PC-3 (cell line): ENCODE measurements around the gene ZNF423. TPM values are rescaled to one million over a fixed set of nuclear protein-coding genes. Genes with fewer than 3 reads are reported as not detected.

Experiments
- ATAC-seq: fragments of 200-7000 bp; cut with Tn5 transposase; 2 replicates; pipeline ENCODE4 v1.9.1; 2020; ENCODE audit warnings: mild to moderate bottlenecking, moderate library complexity
- BruUV-seq: library from RNA; stranded (reverse); fragments of 400-500 nt; replicated peaks from 2 replicates; lab custom pipeline; 2021; lab: Mats Ljungman, UMichigan
- CTCF ChIA-PET: fragments of 300-600 bp; sonication (Branson Sonifier 250); formaldehyde crosslinking; loops from one replicate; lab custom pipeline; 2022; ENCODE audit warnings: antibody characterized with exemption; lab: Charles Lee
- POLR2A ChIA-PET: fragments of 300-600 bp; sonication (Branson Sonifier 250); formaldehyde crosslinking; loops from one replicate; lab custom pipeline; 2022; ENCODE audit warnings: antibody characterized with exemption; ENCODE audit not compliant: unreplicated experiment; lab: Charles Lee
- DNase-seq: peaks from one replicate; pipeline ENCODE4 v3.0.0-alpha.2; 2015
- H2AFZ ChIP-seq: fragments of 300-600 bp; sonication (generic); 2 replicates; pipeline ENCODE4 v1.6.0; 2016; ENCODE audit warnings: antibody characterized with exemption, low read length
- H3F3A ChIP-seq: fragments of 300-600 bp; sonication (generic); one replicate; pipeline ENCODE4 v1.6.0; 2017; ENCODE audit warnings: antibody characterized with exemption, low read length, control low read depth, mild to moderate bottlenecking; ENCODE audit not compliant: unreplicated experiment
- H3K27ac ChIP-seq: fragments of 300-600 bp; sonication (generic); 2 replicates; pipeline ENCODE4 v1.5.1; 2016; ENCODE audit warnings: mild to moderate bottlenecking, low read length
- H3K27me3 ChIP-seq: fragments of 300-600 bp; sonication (generic); 2 replicates; pipeline ENCODE4 v1.6.1; 2016; ENCODE audit warnings: low read length, mixed read lengths
- H3K36me3 ChIP-seq: fragments of 300-600 bp; sonication (generic); 2 replicates; pipeline ENCODE4 v1.6.1; 2016; ENCODE audit warnings: low read depth, mixed run types, low read length, mixed read lengths
- H3K4me1 ChIP-seq: fragments of 300-600 bp; sonication (generic); 2 replicates; pipeline ENCODE4 v1.5.1; 2016; ENCODE audit warnings: low read length; ENCODE audit not compliant: insufficient read depth
- H3K4me2 ChIP-seq: fragments of 300-600 bp; sonication (generic); 2 replicates; pipeline ENCODE4 v1.6.0; 2016; ENCODE audit warnings: low read length
- H3K4me3 ChIP-seq: fragments of 300-600 bp; sonication (generic); 2 replicates; pipeline ENCODE4 v1.5.1; 2016; ENCODE audit warnings: mild to moderate bottlenecking, low read length, mixed read lengths
- H3K79me2 ChIP-seq: fragments of 300-600 bp; sonication (generic); 2 replicates; pipeline ENCODE4 v1.6.1; 2017; ENCODE audit warnings: low read length, mixed read lengths
- H3K9ac ChIP-seq: fragments of 300-600 bp; sonication (generic); 2 replicates; pipeline ENCODE4 v1.6.0; 2016; ENCODE audit warnings: mild to moderate bottlenecking, low read length
- H3K9me2 ChIP-seq: fragments of 300-600 bp; sonication (generic); replicated peaks from 2 replicates; pipeline ENCODE4 v1.6.1; 2016; ENCODE audit warnings: mixed run types, low read length, mixed read lengths
- H3K9me3 ChIP-seq: fragments of 300-600 bp; sonication (generic); 2 replicates; pipeline ENCODE4 v1.6.1; 2016; ENCODE audit warnings: low read length, mixed read lengths
- H4K20me1 ChIP-seq: fragments of 300-600 bp; sonication (generic); 2 replicates; pipeline ENCODE4 v1.6.1; 2016; ENCODE audit warnings: low read length, mixed read lengths
- CTCF ChIP-seq: fragments of 300-600 bp; sonication (generic); conservative IDR thresholded peaks from 2 replicates; pipeline ENCODE4 v1.5.1; 2017; ENCODE audit warnings: antibody characterized with exemption, low read depth, mild to moderate bottlenecking, low read length
- EZH2 ChIP-seq: fragments of 300-600 bp; sonication (generic); IDR thresholded peaks from one replicate; pipeline ENCODE4 v1.6.1; 2017; ENCODE audit warnings: antibody characterized with exemption, mild to moderate bottlenecking, low read length; ENCODE audit not compliant: unreplicated experiment
- EZH2phosphoT487 ChIP-seq: fragments of 300-600 bp; sonication (generic); IDR thresholded peaks from 2 replicates; pipeline ENCODE4 v1.6.1; 2018; ENCODE audit warnings: mild to moderate bottlenecking, antibody characterized with exemption, low read length, borderline replicate concordance
- intact Hi-C: fragments of 100-400 bp; cut with micrococcal nuclease; formaldehyde crosslinking; loops from 2 replicates; pipeline ENCODE4 v1.9.0; 2023
- total RNA-seq: library from RNA; depleted of rRNA; stranded (reverse); fragments of >200 nt; gene quantifications from 2 replicates; pipeline ENCODE4 v1.2.3, GENCODE V29; 2014

ZNF423 gene
- total RNA-seq, 1 experiment from 2014 or later, result not detected

GRCh38 chr16:49846800-49847199 lies 9.1 kb downstream of the ZNF423 start:
- ChIA-PET CTCF (no interaction called here), POLR2A (no interaction called here)
- Histone ChIP-seq H3K9me2 (no peaks in the 10 kb centered on the region), H3K27me3 (peaks cover 36% of the 10 kb centered on the region), H3K4me1 (no peaks in the 10 kb centered on the region), H3K4me3 (no peak overlapping the region), H3K9ac (no peak overlapping the region), H3K4me2 (no peak overlapping the region), H2AFZ (no peak overlapping the region), H3F3A (no peaks in the 10 kb centered on the region), H4K20me1 (no peaks in the 10 kb centered on the region), H3K36me3 (no peaks in the 10 kb centered on the region), H3K27ac (no peak overlapping the region), H3K79me2 (no peaks in the 10 kb centered on the region), H3K9me3 (no peaks in the 10 kb centered on the region)
- intact Hi-C loops, result no loop called here
- DNase-seq (no peak), ATAC-seq (no peak)
- TF ChIP-seq CTCF (no peak), EZH2phosphoT487 (no peak), EZH2 (no peak)
- BruUV-seq, result no TSS peak

GRCh38 chr16:49844359-49844758 lies 11.6 kb downstream of the ZNF423 start:
- POLR2A ChIA-PET, result no interaction called here
- CTCF ChIA-PET, result no interaction called here
- no peaks in the 10 kb centered on the region for H3F3A ChIP-seq
- intact Hi-C loops, result no loop called here
- H3K27ac ChIP-seq, result no peak overlapping the region
- H3K9ac ChIP-seq, result no peak overlapping the region
- no peak overlapping the region for H2AFZ ChIP-seq
- no peaks in the 10 kb centered on the region for H3K36me3 ChIP-seq
- no peaks in the 10 kb centered on the region for H3K9me2 ChIP-seq
- ATAC-seq, result no peak
- TF ChIP-seq EZH2phosphoT487 (no peak), CTCF (no peak), EZH2 (no peak)
- H3K4me1 ChIP-seq, result no peaks in the 10 kb centered on the region
- no TSS peak for BruUV-seq
- H3K9me3 ChIP-seq, result no peaks in the 10 kb centered on the region
- no peak overlapping the region for H3K4me3 ChIP-seq
- peaks cover 12% of the 10 kb centered on the region for H3K27me3 ChIP-seq
- H4K20me1 ChIP-seq, result no peaks in the 10 kb centered on the region
- H3K4me2 ChIP-seq, result no peak overlapping the region
- no peaks in the 10 kb centered on the region for H3K79me2 ChIP-seq
- DNase-seq, result no peak

- no peak overlapping the region for H3K9ac ChIP-seq
- ATAC-seq, result no peak
- H3K9me2 ChIP-seq, result no peaks in the 10 kb centered on the region
- no peak overlapping the region for H3K4me3 ChIP-seq
- H3K9me3 ChIP-seq, result no peaks in the 10 kb centered on the region
- no peak overlapping the region for H3K4me2 ChIP-seq
- no peak for DNase-seq
- H3K27me3 ChIP-seq, result peaks cover 6% of the 10 kb centered on the region; the same call in 1 of the 2 replicates
- H3K36me3 ChIP-seq, result no peaks in the 10 kb centered on the region
- POLR2A ChIA-PET, result no interaction called here
- intact Hi-C loops, result no loop called here
- no peaks in the 10 kb centered on the region for H3F3A ChIP-seq
- no TSS peak for BruUV-seq
- TF ChIP-seq CTCF, result no peak
- no peak for TF ChIP-seq EZH2
- no peak for TF ChIP-seq EZH2phosphoT487
- CTCF ChIA-PET, result no interaction called here
- no peak overlapping the region for H2AFZ ChIP-seq
- no peak overlapping the region for H3K27ac ChIP-seq
- no peaks in the 10 kb centered on the region for H4K20me1 ChIP-seq
- no peaks in the 10 kb centered on the region for H3K79me2 ChIP-seq
- no peaks in the 10 kb centered on the region for H3K4me1 ChIP-seq
Measured at GRCh38 chr16:49843758-49844157, 12.2 kb downstream of the ZNF423 start.
